Stimulated activated CD8-positive, alpha-beta memory T cell treated with anti-CD3 and anti-CD28 coated beads, Interleukin-15, amount 100 ng/mL, for 48 hours (primary cell): ENCODE measurements around the gene CMTR2.
"Not testable (repeated sequence)": the region's sequence is repeated elsewhere in the genome, so short reads cannot be mapped to it uniquely, and the experiment has no call there.

Experiments used
- DNase-seq, 2 donors: peaks; one replicate each; pipeline ENCODE4 v3.0.0-alpha.2; 2020; ENCODE audit warnings: low read depth in 2 of 2

CMTR2 gene, protein sequence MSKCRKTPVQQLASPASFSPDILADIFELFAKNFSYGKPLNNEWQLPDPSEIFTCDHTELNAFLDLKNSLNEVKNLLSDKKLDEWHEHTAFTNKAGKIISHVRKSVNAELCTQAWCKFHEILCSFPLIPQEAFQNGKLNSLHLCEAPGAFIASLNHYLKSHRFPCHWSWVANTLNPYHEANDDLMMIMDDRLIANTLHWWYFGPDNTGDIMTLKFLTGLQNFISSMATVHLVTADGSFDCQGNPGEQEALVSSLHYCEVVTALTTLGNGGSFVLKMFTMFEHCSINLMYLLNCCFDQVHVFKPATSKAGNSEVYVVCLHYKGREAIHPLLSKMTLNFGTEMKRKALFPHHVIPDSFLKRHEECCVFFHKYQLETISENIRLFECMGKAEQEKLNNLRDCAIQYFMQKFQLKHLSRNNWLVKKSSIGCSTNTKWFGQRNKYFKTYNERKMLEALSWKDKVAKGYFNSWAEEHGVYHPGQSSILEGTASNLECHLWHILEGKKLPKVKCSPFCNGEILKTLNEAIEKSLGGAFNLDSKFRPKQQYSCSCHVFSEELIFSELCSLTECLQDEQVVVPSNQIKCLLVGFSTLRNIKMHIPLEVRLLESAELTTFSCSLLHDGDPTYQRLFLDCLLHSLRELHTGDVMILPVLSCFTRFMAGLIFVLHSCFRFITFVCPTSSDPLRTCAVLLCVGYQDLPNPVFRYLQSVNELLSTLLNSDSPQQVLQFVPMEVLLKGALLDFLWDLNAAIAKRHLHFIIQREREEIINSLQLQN

DNA sequence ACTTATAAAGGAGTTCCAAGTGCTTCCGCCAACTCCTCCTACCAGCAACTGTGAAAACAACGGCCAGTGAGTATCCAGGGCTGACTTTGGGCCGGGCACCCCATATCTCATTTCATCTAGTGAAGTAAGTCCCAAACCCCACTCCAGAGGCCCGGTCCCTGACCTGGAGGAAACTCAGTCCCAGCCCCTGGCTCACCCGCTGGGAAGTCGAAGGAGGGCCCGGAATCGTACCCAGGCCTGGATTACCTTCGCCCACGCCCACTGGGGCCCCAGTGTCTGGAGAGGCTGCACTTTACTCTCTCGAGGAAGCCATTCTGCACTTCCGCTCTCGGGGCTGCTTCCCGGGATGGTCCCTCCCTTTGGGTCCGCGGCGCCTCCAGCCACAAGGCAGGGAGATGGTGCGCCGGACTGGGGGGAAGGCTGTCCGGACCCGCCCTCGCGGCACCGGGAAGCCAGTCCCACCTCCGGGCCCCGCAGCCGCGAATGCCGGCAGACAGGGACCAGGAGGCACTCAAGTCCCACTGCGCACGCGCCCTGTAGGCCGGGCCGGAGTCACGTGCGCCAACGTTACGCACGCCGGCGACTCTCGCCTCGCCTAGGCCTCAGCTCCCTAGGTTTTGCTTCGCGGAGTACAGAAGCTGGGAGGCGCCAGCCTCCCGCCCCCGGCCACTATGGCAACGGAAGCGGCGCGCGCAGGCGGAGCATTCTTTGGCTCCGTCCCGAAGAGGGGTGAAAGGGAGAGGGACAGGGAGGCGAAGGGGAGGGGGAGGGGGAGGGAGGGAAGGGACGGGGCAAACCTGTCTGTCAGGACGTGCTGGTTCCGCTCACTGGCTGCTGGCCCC is at the start of gene CMTR2:
TSS of gene CMTR2 (minus strand) at position 513 of the 842 bp plus-strand sequence. CDS start 3,482 bp downstream, outside the sequence.
- DNase-seq, result peak; percentile 89 to 90

DNA sequence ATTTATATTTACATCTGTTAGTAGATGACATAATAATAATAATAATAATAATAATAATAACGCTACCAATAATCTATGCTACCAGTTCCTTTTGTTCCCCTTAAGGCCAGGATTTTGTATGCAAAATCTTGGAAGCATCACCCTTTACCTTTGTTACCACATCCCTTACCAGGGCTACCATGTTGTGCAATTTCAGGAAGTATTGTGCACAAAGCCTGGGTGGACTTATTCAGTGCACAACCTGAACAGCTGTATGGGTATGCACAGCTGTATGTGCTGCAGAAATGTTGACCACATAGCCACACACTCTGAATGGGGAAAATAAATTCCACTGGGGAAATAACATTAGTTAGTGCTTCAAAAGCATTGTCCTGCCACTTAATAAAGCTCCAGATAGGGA is 49.4 kb upstream of the CMTR2 start:
- DNase-seq, result no peak

DNA sequence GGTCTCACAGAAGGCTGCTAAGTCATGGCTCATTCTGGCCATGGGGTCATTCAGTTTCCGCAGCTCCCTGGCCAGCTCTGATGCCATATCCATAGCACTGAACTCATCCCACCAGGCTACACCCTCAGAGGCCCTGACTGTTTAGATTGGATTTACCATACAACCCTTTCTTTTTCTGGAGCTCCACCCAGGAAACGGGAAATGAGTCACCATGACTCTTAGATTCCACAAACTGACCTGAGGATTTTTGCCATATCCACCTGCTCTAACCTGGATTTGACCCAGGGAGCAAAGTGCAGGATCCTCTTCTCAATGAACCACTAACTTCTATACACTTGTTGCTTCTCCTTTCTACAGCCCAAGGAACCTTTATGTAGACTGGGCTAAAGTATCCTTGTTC is 49.0 kb upstream of the CMTR2 start:
- DNase-seq, result no peak

DNA sequence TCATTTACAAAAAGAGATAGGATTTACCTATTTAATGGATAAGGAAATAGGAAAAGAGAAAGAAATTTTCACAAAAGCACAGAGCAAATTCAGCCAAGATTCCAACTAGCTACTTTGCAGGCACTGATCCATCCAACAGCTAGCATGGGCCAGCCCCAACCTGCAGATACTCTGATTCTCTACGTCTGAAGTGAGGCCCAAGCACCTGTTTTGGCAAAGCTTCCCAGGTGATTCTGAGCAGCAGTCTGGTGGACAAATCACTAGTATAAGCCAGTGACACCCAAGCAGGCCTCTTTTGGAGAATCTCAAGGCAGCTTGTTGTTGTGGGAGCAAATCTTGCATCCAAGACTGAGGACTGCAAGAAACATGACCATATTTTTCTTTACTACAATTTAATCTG is 48.4 kb upstream of the CMTR2 start:
- DNase-seq, result no peak

DNA sequence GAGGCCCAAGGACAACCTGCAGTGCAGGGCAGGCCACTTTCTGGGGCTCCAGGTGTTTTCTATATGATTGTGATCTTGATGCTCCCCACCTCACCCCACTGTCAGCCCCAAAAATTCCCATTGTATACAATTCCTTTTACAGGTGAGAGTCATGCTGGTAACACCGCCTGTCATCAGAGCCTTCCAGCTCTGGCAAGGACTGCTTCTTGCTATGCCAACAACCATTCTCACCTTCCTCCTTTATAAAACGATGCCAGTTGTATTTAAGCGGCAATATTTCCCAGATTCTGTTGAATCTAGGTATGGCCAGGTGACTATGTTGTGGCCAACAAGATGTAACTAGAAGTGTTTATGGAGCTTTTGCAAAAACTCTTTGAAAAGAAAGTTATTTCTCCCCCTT is 38.9 kb upstream of the CMTR2 start:
- no peak for DNase-seq

DNA sequence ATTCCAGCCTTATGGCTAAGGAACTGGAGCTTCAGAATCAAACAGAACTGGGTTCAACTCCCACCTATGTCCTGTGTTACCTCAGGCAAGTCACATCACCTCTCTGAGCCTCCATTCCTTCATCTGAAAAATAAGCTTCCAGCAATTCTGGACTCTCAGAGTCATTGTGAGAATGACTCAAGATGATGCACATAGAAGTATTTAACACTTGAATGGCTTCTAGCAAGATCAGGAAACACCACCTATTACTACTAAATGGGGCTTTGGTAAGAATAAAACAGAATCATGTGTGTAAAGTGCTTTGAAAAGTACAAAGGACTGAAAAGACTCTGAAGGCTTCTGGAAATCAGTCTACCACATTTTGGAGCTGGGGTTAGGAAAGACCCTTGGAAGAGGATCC is 38.5 kb upstream of the CMTR2 start:
- no peak for DNase-seq

DNA sequence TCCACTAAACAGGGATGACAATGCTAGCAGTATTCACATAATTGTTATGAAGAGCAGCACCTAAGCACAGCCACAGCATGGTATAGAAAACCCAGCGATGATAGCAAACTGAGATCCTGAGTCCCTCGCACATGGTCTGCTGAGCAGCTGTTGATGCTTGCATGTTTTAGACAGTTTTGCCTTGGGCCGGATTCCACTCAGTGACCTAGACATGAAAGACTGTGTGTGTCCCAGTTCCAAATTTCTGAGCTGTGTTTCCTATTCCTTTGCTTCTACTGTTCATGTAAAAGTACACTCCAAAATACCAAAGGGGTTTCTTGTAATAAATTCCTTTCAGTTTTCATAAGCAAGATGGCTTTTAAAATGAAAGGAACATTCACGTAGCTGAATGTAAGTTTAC is 30.8 kb upstream of the CMTR2 start:
- no peak for DNase-seq

DNA sequence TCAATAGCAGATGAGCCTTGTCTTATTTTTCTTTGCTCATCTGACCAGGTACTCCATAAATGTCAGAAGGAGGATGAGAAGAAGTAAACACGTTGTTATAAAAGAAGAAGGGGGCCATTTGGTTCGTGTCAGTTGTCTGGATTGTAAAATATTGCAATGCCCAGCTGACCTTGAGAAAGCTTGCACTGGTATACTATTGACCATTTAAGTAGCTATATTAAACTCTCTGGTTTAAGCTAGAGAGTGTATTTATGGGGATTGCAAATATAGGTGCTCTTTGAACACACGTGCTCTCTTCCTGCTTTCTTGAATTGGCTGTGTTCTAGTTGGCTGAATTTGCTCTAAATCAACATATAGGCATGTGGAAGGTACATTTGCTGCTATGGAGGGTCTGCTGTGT is 26.1 kb upstream of the CMTR2 start:
- DNase-seq, result no peak

DNA sequence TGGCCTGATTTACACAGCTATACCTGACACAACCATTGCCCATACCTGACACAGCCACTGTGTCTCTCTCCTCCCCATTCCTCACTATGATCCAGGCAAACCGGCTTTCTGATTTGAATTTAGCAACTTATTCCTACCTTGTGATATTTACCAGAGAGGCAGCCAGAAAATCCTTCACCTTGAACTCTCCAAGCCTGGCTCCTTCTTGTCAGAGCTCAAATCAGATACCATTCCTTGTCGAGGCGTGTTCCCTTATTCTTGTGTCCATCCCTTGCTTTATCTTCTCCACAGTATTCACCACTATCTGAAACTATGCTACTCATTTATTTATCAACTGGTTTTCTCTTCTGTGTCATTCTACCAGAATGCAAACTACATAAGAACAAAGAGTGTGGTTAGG is 24.4 kb upstream of the CMTR2 start:
- not testable (repeated sequence) for DNase-seq

DNA sequence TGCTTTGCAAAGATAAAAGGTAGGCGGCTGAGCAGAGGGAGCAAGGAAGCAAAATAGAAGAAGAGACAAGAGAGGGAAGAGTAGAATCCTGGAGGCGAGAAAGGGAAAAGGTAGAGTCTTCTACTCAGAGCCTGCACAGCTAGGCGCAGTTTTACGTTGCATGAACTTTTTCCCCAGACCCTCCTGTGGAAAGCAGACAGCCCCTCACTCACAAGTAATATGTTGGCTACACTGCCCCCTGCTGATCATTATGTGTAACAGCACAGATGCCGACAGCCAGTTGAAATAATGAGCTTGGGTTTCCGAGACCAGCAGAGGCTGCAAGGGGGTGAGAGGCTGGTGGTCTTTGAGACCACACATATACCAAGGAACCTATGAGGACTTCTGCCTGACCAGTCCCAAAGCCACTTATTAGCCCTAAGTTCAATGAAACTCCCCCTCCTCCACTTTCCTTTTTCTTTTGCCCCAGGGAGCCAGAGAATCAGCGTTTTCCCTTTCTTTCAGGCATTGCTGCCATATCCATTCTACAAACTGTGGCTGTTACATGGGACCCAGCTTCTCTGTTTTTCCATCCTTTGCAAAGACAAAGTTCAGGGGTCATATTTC is 22.5 kb upstream of the CMTR2 start:
- no peak for DNase-seq

DNA sequence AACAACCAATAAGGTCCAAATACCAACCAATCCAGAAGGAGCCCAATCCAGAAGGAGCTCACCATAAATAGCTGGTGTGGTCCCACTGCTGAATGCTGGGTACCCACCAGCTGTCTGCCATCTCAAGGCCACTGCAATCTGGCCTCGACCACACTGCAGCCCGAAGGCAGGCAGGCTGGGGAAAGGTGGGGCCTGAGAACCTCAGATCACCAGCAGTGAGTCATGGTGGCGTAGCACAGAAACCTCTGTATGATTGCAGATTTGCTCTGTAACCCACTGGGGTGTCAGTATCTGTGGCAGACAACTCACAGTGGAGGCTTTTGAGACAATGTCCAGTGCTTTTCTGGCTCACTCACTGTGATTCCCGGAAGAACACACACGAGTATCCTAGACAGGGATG is 14.7 kb upstream of the CMTR2 start:
- no peak for DNase-seq

DNA sequence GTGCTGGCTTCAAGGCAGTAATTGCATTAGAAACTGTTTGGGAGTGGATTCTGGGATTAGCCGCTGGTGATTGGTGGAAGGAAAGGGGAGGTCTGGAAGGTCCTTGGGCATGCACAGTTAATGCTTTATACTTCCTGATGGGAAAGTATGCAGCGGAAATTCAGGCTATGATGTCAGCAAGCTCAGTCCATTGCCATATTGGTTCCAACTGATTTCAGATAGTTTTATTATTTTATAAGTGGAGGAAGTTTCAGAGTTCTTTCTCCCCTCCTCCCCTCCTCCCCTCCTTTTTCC is 8.1 kb upstream of the CMTR2 start:
- no peak for DNase-seq

DNA sequence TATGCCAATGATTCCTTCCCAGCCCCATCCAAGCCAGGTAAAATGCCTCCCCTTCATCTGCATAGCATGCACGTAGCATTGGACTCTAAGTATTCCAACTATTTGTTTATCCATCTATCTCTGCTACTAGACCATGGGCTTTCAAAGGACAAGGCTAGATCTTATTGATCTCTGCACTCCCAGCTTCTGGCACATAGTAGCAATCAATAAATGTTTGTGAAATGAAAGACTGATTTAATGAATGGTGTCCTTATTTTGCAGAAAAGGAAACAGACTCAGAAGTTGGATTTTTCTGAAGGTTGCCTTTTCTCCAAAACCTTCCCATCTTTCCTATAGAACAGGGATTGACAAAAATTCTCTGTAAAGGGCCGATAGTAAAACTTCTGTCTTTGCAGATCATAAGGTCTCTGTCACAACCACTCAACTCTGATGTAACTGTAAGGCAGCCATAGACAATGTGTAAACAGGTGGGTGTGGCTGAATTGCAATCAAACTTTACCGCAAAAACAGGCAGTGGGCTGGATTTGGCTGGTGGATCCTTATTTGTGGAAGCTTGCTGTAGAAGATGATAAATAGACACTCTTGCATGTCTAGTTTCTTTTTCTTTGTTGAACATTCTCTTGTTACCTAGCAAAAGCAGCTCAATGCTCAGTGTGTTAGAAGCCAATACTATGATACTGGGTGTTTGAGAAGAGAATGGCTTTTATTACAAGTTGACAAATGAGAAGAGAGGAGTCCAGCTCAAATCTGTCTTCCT is 7.6 kb upstream of the CMTR2 start:
- DNase-seq, result no peak

DNA sequence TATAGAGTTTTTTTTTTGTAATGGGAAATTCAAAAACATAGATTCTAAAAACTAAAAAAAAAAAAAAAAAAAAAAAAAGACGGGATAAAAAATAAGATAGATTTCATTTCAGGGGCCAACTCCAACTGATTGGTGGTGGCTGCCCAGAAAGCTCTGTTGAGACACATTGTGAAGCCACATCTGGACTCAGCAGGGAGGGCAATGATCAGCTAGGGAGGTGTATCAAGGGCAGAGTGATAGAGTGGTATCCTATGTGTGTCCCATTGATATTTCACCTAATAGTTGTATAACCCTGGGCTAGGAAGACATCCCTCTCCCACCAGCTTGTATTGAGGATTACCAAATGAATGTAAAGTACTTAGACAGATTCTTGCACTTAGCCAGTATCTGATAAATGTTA is 6.7 kb upstream of the CMTR2 start:
- no peak for DNase-seq

DNA sequence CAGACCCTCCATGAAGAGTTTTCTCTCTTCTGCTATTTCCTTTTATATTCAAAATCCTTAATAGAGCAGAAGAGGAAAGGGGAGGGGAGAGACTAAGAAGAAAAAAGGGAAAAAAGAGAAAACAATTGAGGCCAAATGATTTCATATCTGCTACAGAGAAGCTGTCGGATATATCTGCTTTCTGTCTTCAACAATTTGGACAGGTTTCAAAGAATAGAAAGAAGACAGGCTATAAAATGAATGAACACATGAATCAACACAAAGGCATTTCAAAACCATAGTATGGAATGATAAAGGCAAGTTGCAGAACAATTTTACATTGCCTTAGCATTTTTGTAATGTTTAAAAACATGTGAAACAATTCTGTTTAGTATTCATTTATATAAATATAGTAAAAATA is 4.7 kb upstream of the CMTR2 start:
- no peak for DNase-seq

DNA sequence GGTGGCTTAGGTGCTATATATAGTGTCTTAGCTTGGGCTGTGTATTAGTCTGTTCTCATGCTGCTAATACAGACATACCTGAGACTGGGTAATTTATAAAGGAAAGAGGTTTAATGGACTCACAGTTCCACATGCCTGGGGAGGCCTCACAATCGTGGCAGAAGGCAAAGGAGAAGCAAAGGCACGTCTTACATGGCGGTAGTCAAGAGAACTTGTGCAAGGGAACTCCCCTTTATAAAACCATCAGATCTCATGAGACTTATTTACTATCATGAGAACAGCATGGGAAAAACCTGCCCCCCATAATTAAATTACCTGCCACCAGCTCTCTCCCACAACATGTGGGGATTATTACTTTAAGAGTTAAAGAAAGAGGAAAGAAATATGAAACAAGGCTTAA is 2.9 kb upstream of the CMTR2 start:
- not testable (repeated sequence) for DNase-seq

DNA sequence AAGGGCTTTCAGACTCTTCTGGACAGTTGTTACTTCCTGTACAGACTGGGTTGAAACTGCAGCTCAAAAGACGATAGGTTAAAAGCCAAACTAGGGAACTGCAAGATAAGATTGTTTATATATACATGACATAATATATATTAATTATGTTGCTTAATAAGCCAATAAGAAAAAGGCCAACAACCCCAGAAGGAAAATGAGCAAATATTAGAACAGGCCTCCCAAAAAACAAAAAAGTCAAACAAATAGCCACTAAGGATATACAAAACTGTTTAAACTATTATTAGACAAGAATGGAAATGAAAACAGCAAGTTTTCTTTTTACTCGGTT is 495 bp upstream of the CMTR2 start:
- DNase-seq, result no peak

DNA sequence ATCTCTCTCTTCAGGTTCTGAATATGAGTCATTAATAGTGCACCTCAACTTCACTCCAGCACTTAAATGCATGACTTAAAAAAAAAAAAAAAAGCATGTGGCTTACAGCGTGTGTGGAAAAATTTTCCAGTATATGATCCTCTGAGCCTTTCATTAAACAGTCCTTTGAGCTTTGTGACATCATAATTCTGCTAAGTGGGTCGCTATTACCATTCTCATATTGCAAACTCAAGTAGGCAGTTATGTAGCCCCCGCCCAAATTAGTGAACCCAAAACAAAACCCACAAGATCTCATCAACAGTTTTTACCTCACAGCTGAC is 672 bp downstream of the CMTR2 start:
- no peak for DNase-seq

DNA sequence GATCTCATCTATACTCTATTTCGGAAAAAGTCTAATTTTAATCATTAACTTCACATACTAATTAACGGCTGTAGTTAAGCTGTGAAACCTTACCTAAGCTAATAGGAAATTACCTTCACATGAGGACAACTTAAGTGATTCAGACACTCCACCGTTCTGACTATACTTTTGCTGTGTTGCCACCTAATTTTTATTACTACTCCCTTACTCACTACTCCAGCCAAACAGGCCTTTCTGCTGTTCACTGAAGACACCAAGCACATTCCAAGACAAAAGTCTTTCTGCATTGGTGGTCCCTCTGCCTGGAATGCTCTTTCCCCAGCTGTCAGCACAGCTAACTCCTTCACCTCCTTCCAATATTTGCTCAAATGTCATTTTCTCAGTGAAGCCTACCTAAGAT is 1.3 kb downstream of the CMTR2 start:
- no peak for DNase-seq

DNA sequence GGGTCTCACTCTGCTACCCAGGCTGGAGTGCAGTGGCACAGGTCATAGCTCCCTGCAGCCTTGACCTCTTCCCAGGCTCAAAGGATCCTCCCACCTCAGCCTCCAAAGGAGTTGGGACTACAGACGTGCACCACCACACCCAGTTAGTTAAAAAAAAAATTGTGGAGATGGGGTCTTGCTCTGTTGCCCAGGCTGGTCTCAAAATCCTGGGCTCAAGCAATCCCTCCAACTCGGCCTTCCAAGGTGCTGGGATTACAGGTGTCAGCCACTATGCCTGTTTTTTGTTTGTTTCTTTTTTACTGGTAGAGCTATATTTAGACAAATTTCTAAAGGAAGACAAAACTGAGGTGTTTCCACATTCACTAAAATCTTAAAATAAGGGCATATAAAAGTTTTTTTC is 1.7 kb downstream of the CMTR2 start:
- no peak for DNase-seq

DNA sequence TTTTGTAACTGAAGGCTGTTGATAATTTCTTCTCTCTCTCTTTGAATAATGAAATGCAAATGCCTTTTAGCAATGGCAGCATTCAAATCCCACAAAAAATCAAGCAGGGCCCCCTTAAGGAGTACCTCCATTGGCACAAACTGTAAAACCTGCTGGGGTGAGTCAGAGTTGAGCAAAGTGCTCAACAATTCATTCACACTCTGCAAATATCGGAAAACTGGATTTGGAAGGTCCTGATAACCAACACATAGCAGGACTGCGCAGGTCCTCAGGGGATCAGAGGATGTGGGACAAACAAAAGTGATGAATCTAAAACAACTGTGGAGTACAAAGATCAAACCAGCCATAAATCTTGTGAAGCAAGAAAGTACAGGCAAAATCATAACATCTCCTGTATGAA is 5.6 kb downstream of the CMTR2 start:
- no peak for DNase-seq

DNA sequence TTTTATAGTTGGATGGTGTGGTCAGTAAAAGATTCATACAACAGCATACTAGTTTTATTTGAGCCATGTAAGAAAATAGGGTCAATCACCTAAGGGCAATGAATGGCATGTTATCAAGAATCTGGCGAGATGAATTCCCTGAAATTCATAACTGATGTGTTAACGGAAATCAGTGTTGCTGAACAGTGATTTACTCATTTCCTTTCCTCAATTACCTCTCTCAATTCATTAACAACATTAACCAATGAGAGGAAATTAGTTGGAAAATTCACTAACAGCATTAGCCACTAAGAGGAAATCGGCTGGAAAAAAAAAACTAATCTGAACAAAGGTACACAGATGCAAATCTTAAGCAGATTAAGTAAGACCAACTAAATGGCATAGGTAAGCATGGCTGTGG is 6.3 kb downstream of the CMTR2 start:
- DNase-seq, result no peak
